MCF 10A (cell line): Measurements from ENCODE around the gene CISD3. TPM values are rescaled to one million over a fixed set of nuclear protein-coding genes. Genes with fewer than 3 reads are reported as not detected.

ENCODE experiments used
- BruUV-seq: library from RNA; stranded (reverse); fragments of 400-500 nt; replicated peaks from 2 replicates; lab custom pipeline; 2021; lab: Mats Ljungman, UMichigan
- CTCF ChIA-PET: fragments of 300-600 bp; sonication (Branson Sonifier 250); formaldehyde crosslinking; extraction: SDS; loops from one replicate; lab custom pipeline; 2021; ENCODE audit warnings: antibody characterized with exemption, inconsistent platforms; lab: Yijun Ruan, JAX
- POLR2A ChIA-PET: fragments of 300-600, 350-650 bp; sonication (Branson Sonifier 250); formaldehyde crosslinking; extraction: SDS; loops from one replicate; lab custom pipeline; 2020; ENCODE audit warnings: antibody characterized with exemption, inconsistent platforms; lab: Yijun Ruan, JAX
- DNase-seq: peaks from one replicate; pipeline ENCODE4 v3.0.0-alpha.2; 2018; ENCODE audit not compliant: unreplicated experiment
- H3K27ac Mint-ChIP-seq: one replicate; pipeline ENCODE4 v1.8.0; 2022; ENCODE audit warnings: mild to moderate bottlenecking, low read depth, mixed read lengths; ENCODE audit not compliant: unreplicated experiment
- H3K27me3 Mint-ChIP-seq: one replicate; pipeline ENCODE4 v1.8.0; 2022; ENCODE audit warnings: mixed read lengths; ENCODE audit not compliant: insufficient read depth, unreplicated experiment
- H3K36me3 Mint-ChIP-seq: one replicate; pipeline ENCODE4 v1.8.0; 2022; ENCODE audit warnings: mild to moderate bottlenecking, moderate library complexity, mixed read lengths; ENCODE audit not compliant: insufficient read depth, unreplicated experiment
- H3K4me1 Mint-ChIP-seq: one replicate; pipeline ENCODE4 v1.8.0; 2022; ENCODE audit warnings: mixed read lengths; ENCODE audit not compliant: insufficient read depth, unreplicated experiment
- H3K4me3 Mint-ChIP-seq: one replicate; pipeline ENCODE4 v1.8.0; 2022; ENCODE audit warnings: mild to moderate bottlenecking, moderate library complexity, mixed read lengths; ENCODE audit not compliant: unreplicated experiment
- H3K9me3 Mint-ChIP-seq: one replicate; pipeline ENCODE4 v1.8.0; 2022; ENCODE audit warnings: mixed read lengths; ENCODE audit not compliant: unreplicated experiment
- intact Hi-C: fragments of 100-400 bp; cut with micrococcal nuclease; formaldehyde crosslinking; loops from 2 replicates; pipeline ENCODE4 v1.14.1; 2022
- total RNA-seq: library from RNA; stranded (reverse); gene quantifications from 2 replicates; pipeline ENCODE4 v1.2.3, GENCODE V29; 2022
- TF ChIP-seq, protein P1 (sequence below): fragments of 200-600 bp; IDR thresholded peaks from one replicate; pipeline ENCODE4 v1.8.0; 2022; ENCODE audit warnings: antibody characterized with exemption, mild to moderate bottlenecking; ENCODE audit not compliant: unreplicated experiment

The CISD3 gene
- total RNA-seq, 1 experiment from 2014 or later = 42.0 TPM

- BruUV-seq = no TSS peak
- Mint-ChIP-seq H3K4me3 (peak overlapping the region; percentile 96), H3K4me1 (peaks cover 50% of the 10 kb centered on the region), H3K9me3 (no peaks in the 10 kb centered on the region), H3K36me3 (peaks cover 27% of the 10 kb centered on the region), H3K27ac (peak overlapping the region; percentile 20), H3K27me3 (no peaks in the 10 kb centered on the region)
- DNase-seq = no peak
- POLR2A ChIA-PET = interaction anchor here (0.7 to 2.5 kb wide), 4 partner anchors 11 to 715 kb away, joined by 3 to 11 read pairs (median 8); partner anchors contain the start of genes CISD3 and MLLT6
- CTCF ChIA-PET = interaction anchor here (1.0 to 5.4 kb wide), 3 partner anchors 9 to 16 kb away, joined by 3 to 45 read pairs (median 4); no protein-coding TSS in a partner anchor
- TF ChIP-seq, protein P1, sequence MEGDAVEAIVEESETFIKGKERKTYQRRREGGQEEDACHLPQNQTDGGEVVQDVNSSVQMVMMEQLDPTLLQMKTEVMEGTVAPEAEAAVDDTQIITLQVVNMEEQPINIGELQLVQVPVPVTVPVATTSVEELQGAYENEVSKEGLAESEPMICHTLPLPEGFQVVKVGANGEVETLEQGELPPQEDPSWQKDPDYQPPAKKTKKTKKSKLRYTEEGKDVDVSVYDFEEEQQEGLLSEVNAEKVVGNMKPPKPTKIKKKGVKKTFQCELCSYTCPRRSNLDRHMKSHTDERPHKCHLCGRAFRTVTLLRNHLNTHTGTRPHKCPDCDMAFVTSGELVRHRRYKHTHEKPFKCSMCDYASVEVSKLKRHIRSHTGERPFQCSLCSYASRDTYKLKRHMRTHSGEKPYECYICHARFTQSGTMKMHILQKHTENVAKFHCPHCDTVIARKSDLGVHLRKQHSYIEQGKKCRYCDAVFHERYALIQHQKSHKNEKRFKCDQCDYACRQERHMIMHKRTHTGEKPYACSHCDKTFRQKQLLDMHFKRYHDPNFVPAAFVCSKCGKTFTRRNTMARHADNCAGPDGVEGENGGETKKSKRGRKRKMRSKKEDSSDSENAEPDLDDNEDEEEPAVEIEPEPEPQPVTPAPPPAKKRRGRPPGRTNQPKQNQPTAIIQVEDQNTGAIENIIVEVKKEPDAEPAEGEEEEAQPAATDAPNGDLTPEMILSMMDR = no peak
- intact Hi-C loops = no loop called here
Measured at GRCh38 chr17:38746849-38747462, 16.8 kb downstream of the CISD3 start.

DNA sequence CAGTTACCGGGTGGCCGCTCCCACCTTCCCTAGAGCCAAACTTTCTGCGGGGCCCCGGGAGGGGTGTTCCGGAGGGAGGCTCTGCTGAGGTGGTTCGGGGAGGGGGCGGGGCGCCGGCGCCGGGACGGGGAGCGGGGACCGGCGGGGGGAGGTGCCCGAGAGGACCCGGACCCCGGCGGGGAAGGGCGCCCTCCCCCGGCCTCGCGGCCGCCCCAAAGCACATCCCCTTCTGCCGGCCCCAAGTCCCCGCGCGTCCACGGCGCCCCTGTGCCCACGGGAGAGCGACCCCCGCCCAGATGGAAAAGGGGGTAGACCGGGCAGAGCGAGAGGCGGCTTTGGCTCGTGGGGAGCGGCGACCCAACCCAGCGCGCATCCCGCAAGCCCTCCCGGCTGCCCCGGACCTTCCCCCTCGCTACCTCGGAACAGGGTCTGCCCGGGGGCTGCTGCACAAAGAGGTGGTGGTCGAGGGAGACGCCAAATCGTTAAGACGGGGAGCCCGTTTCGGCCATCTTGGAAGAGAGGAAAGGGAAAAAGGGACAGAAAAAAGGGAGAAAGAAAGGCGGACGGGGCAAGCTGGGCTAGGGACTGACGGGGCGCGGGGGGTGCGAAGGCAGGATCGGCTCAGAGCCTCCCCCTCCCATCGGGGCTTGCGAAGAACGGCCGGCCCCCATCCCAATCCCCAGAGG is 17.5 kb downstream of the CISD3 start:
- no peak for DNase-seq
- H3K9me3 Mint-ChIP-seq = no peaks in the 10 kb centered on the region
- ChIA-PET POLR2A (interaction anchor here (2.3 to 2.5 kb wide), 2 partner anchors 17 to 42 kb away, joined by 10 to 11 read pairs; partner anchors contain the start of genes CISD3 and MLLT6), CTCF (interaction anchor here (5.4 kb wide), 1 partner anchor 13 kb away, joined by 45 read pairs; no protein-coding TSS in a partner anchor)
- no TSS peak for BruUV-seq
- no peaks in the 10 kb centered on the region for H3K27me3 Mint-ChIP-seq
- peak overlapping the region; percentile 96 for H3K4me3 Mint-ChIP-seq
- TF ChIP-seq, protein P1 = no peak
- H3K4me1 Mint-ChIP-seq = peaks cover 46% of the 10 kb centered on the region
- peak overlapping the region; percentile 26 for H3K27ac Mint-ChIP-seq
- H3K36me3 Mint-ChIP-seq = peaks cover 28% of the 10 kb centered on the region
- intact Hi-C loops = no loop called here

GRCh38 chr17:38748149-38748891 is 18.2 kb downstream of the CISD3 start, which contains the start of gene PCGF2:
Gene PCGF2 (minus strand): TSS chr17:38748336. CDS start chr17:38740402, 7,934 bp downstream.
- intact Hi-C loops = no loop called here
- Mint-ChIP-seq H3K27me3 (no peaks in the 10 kb centered on the region), H3K4me3 (peak within 1 kb of the TSS; percentile 96), H3K9me3 (no peaks in the 10 kb centered on the region), H3K4me1 (peaks cover 45% of the 10 kb centered on the region), H3K36me3 (peaks cover 31% of the 10 kb centered on the region), H3K27ac (peak within 1 kb of the TSS; percentile 26)
- TF ChIP-seq, protein P1 = no peak
- BruUV-seq = no TSS peak
- ChIA-PET CTCF (no interaction called here), POLR2A (interaction anchor here (1.5 to 4.4 kb wide), 3 partner anchors 17 to 405 kb away, joined by 3 to 46 read pairs (median 3); partner anchors contain the start of gene CISD3)
- DNase-seq = peak; percentile 84
